ENCODE data around the gene BTBD2. TPM values are rescaled to one million over a fixed set of nuclear protein-coding genes. Genes with fewer than 3 reads are reported as not detected.

Gene BTBD2
- total and polyA plus RNA-seq, 2 experiments from 2014 or later = 56.4 to 76.0 TPM

- Histone ChIP-seq H3K4me1 (ENCODE audit: insufficient read depth) (peaks cover 23% of the 10 kb centered on the region), H3K4me3 (peak overlapping the region; percentile 78), H3K36me3 (replicated peaks; ENCODE audit: insufficient read depth, low read depth) (no peaks in the 10 kb centered on the region), H3K4me2 (peak overlapping the region; percentile 95), H3K9me3 (ENCODE audit: low read depth) (no peaks in the 10 kb centered on the region), H3K9me2 (replicated peaks; ENCODE audit: insufficient read depth) (no peaks in the 10 kb centered on the region), H2AFZ (no peak overlapping the region), H4K20me1 (ENCODE audit: insufficient read depth, poor library complexity, severe bottlenecking) (peaks cover 53% of the 10 kb centered on the region), H3K27me3 (no peaks in the 10 kb centered on the region), H3K27ac (peak overlapping the region; percentile 98), H3K79me2 (peaks cover 65% of the 10 kb centered on the region)
- no peak for DNase-seq (ENCODE audit: low spot score)
- TF ChIP-seq CTCF (IDR thresholded peaks at IDR 0.05; ENCODE audit: poor library complexity) = no peak
- TF ChIP-seq EZH2phosphoT487 (IDR thresholded peaks at IDR 0.05; ENCODE audit: low read depth, severe bottlenecking, unreplicated experiment) = no peak
- TF ChIP-seq EZH2 (IDR thresholded peaks at IDR 0.05; ENCODE audit: borderline replicate concordance) = no peak
- WGBS (ENCODE audit: low lambda C conversion rate, missing lambda C conversion rate) = 43% methylated on average over 21 of the region's 21 CpGs
Observed at GRCh38 chr19:1942934-1943555, 72.5 kb downstream of the BTBD2 start.

- DNase-seq (ENCODE audit: low spot score) = peak; percentile 87
- Histone ChIP-seq H3K36me3 (replicated peaks; ENCODE audit: insufficient read depth, low read depth) (no peaks in the 10 kb centered on the region), H3K27ac (peak overlapping the region; percentile 98), H3K9me2 (replicated peaks; ENCODE audit: insufficient read depth) (no peaks in the 10 kb centered on the region), H3K79me2 (peaks cover 58% of the 10 kb centered on the region), H3K9me3 (ENCODE audit: low read depth) (no peaks in the 10 kb centered on the region), H3K27me3 (no peaks in the 10 kb centered on the region), H3K4me1 (ENCODE audit: insufficient read depth) (peaks cover 23% of the 10 kb centered on the region), H2AFZ (peak overlapping the region; percentile 11), H4K20me1 (ENCODE audit: insufficient read depth, poor library complexity, severe bottlenecking) (peaks cover 46% of the 10 kb centered on the region), H3K4me2 (peak overlapping the region; percentile 95), H3K4me3 (peak overlapping the region; percentile 78)
- WGBS (ENCODE audit: low lambda C conversion rate, missing lambda C conversion rate) = 3% methylated on average over 33 of the region's 40 CpGs
- TF ChIP-seq CTCF (IDR thresholded peaks at IDR 0.05; ENCODE audit: poor library complexity) (no peak), EZH2phosphoT487 (IDR thresholded peaks at IDR 0.05; ENCODE audit: low read depth, severe bottlenecking, unreplicated experiment) (no peak), EZH2 (IDR thresholded peaks at IDR 0.05; ENCODE audit: borderline replicate concordance) (no peak)
Observed at GRCh38 chr19:1942078-1942933, 73.2 kb downstream of the BTBD2 start.

- Histone ChIP-seq H3K4me1 (ENCODE audit: insufficient read depth) (peaks cover 23% of the 10 kb centered on the region), H3K36me3 (replicated peaks; ENCODE audit: insufficient read depth, low read depth) (no peaks in the 10 kb centered on the region)
- WGBS (ENCODE audit: low lambda C conversion rate, missing lambda C conversion rate) = under 1% methylated on average over 24 of the region's 97 CpGs
Observed at GRCh38 chr19:1941146-1942077, 74.1 kb downstream of the BTBD2 start, which contains the start of gene CSNK1G2. CSNK1G2 (plus strand) TSS chr19:1941172; CDS start chr19:1969773, 28,601 bp downstream.

More at GRCh38 chr19:1941146-1942077, 74.1 kb downstream of the BTBD2 start, which contains the start of gene CSNK1G2:
- no peak for TF ChIP-seq CTCF (IDR thresholded peaks at IDR 0.05; ENCODE audit: poor library complexity)
- no peak for TF ChIP-seq EZH2 (IDR thresholded peaks at IDR 0.05; ENCODE audit: borderline replicate concordance)
- TF ChIP-seq EZH2phosphoT487 (IDR thresholded peaks at IDR 0.05; ENCODE audit: low read depth, severe bottlenecking, unreplicated experiment) = no peak
- Histone ChIP-seq H3K27me3 (no peaks in the 10 kb centered on the region), H4K20me1 (ENCODE audit: insufficient read depth, poor library complexity, severe bottlenecking) (peaks cover 40% of the 10 kb centered on the region), H3K27ac (peak within 1 kb of the TSS; percentile 99), H3K9me3 (ENCODE audit: low read depth) (no peaks in the 10 kb centered on the region), H3K79me2 (peaks cover 49% of the 10 kb centered on the region), H3K4me2 (peak within 1 kb of the TSS; percentile 95), H3K4me3 (peak within 1 kb of the TSS; percentile 78), H3K9me2 (replicated peaks; ENCODE audit: insufficient read depth) (no peaks in the 10 kb centered on the region), H2AFZ (peak within 1 kb of the TSS; percentile 43)
- DNase-seq (ENCODE audit: low spot score) = no peak

All from hepatocyte (in vitro differentiated cells).